Neural cell (in vitro differentiated cells): ENCODE data around the gene CDH20. TPM values are rescaled to one million over a fixed set of nuclear protein-coding genes. Genes with fewer than 3 reads are reported as not detected.

Experiments
- H2AFZ ChIP-seq: fragments of 200-600, 300-800 bp; sonication (generic), shearing (Covaris generic); 2 replicates; pipeline ENCODE4 v1.6.0; 2014; ENCODE audit warnings: low read depth, mild to moderate bottlenecking, antibody characterized with exemption, low read length, moderate library complexity
- H3F3A ChIP-seq: fragments of 200-600 bp; shearing (Covaris generic); 2 replicates; pipeline ENCODE4 v1.6.1; 2016; ENCODE audit warnings: mild to moderate bottlenecking, moderate library complexity, mixed read lengths, antibody characterized with exemption, low read length; ENCODE audit not compliant: insufficient read depth, poor library complexity, severe bottlenecking
- H3K27ac ChIP-seq: fragments of 200-600, 300-800 bp; sonication (generic), shearing (Covaris generic); 2 replicates; pipeline ENCODE4 v1.5.1; 2014; ENCODE audit warnings: mild to moderate bottlenecking, low read length, moderate library complexity
- H3K27me3 ChIP-seq: fragments of 300-800, 200-600 bp; sonication (generic), shearing (Covaris generic); 2 replicates; pipeline ENCODE4 v1.6.0; 2014; ENCODE audit warnings: mild to moderate bottlenecking, low read depth, low read length, moderate library complexity; ENCODE audit not compliant: insufficient read depth
- H3K36me3 ChIP-seq: fragments of 300-800, 200-600 bp; sonication (generic), shearing (Covaris generic); 2 replicates; pipeline ENCODE4 v1.5.1; 2014; ENCODE audit warnings: mild to moderate bottlenecking, antibody characterized with exemption, low read length, moderate library complexity; ENCODE audit not compliant: insufficient read depth
- H3K4me2 ChIP-seq: fragments of 300-800, 200-600 bp; sonication (generic), shearing (Covaris generic); 2 replicates; pipeline ENCODE4 v1.6.0; 2014; ENCODE audit warnings: mild to moderate bottlenecking, low read length
- H3K4me3 ChIP-seq: fragments of 300-800, 200-600 bp; sonication (generic), shearing (Covaris generic); 2 replicates; pipeline ENCODE4 v1.5.1; 2014; ENCODE audit warnings: mild to moderate bottlenecking, low read length, moderate library complexity
- H3K79me2 ChIP-seq: fragments of 200-600 bp; shearing (Covaris generic); replicated peaks from 2 replicates; pipeline ENCODE4 v1.6.0; 2014; ENCODE audit warnings: mild to moderate bottlenecking, low read length, moderate library complexity; ENCODE audit not compliant: insufficient read depth
- H3K9ac ChIP-seq: fragments of 300-800, 200-600 bp; sonication (generic), shearing (Covaris generic); 2 replicates; pipeline ENCODE4 v1.6.1; 2016; ENCODE audit warnings: mild to moderate bottlenecking, low read length, mixed read lengths
- H3K9me2 ChIP-seq: fragments of 200-600 bp; shearing (Covaris generic); 2 replicates; pipeline ENCODE4 v1.6.1; 2016; ENCODE audit warnings: mild to moderate bottlenecking, low read length, mixed read lengths; ENCODE audit not compliant: insufficient read depth
- H3K9me3 ChIP-seq: fragments of 200-600, 300-800 bp; sonication (generic), shearing (Covaris generic); 2 replicates; pipeline ENCODE4 v1.6.1; 2016; ENCODE audit warnings: mild to moderate bottlenecking, mixed run types, low read length, moderate library complexity, mixed read lengths
- H4K20me1 ChIP-seq: fragments of 200-600 bp; shearing (Covaris generic); 2 replicates; pipeline ENCODE4 v1.6.1; 2016; ENCODE audit warnings: mild to moderate bottlenecking, mixed run types; ENCODE audit not compliant: insufficient read depth
- EP300 ChIP-seq: fragments of 450-650 bp; conservative IDR thresholded peaks from 2 replicates; pipeline ENCODE4 v1.6.1; 2014; ENCODE audit warnings: antibody characterized with exemption, mild to moderate bottlenecking, moderate library complexity; ENCODE audit not compliant: poor library complexity, severe bottlenecking
- EZH2 ChIP-seq: fragments of 200-600, 300-800 bp; shearing (Covaris generic), sonication (generic); IDR thresholded peaks from 2 replicates; pipeline ENCODE4 v1.6.1; 2014; ENCODE audit warnings: antibody characterized with exemption, low read length, borderline replicate concordance, mild to moderate bottlenecking; ENCODE audit not compliant: insufficient read depth, poor library complexity, severe bottlenecking
- MXI1 ChIP-seq: fragments of 450-650 bp; conservative IDR thresholded peaks from 2 replicates; pipeline ENCODE4 v1.6.1; 2014; ENCODE audit warnings: antibody characterized with exemption, mild to moderate bottlenecking; ENCODE audit not compliant: poor library complexity, severe bottlenecking
- POLR2AphosphoS5 ChIP-seq: IDR thresholded peaks from 2 replicates; pipeline ENCODE4 v1.6.1; 2012
- RAD21 ChIP-seq: fragments of 450-650 bp; conservative IDR thresholded peaks from 2 replicates; pipeline ENCODE4 v1.6.1; 2014; ENCODE audit warnings: antibody characterized with exemption, mild to moderate bottlenecking, moderate library complexity
- SMC3 ChIP-seq: fragments of 450-650 bp; conservative IDR thresholded peaks from 2 replicates; pipeline ENCODE4 v1.6.1; 2014; ENCODE audit warnings: antibody characterized with exemption, mild to moderate bottlenecking, moderate library complexity; ENCODE audit not compliant: poor library complexity
- TAF1 ChIP-seq: IDR thresholded peaks from 2 replicates; pipeline ENCODE4 v1.6.1; 2012; ENCODE audit warnings: low read depth
- polyA plus RNA-seq: library from polyadenylated mRNA; depleted of rRNA; stranded (reverse); fragments of >200 nt; gene quantifications from 2 replicates; pipeline ENCODE4 v1.2.3, GENCODE V29; 2014
- TF ChIP-seq, protein P1 (sequence below): fragments of 450-650 bp; IDR thresholded peaks from 2 replicates; pipeline ENCODE4 v1.5.1; 2014; ENCODE audit warnings: antibody characterized with exemption, mild to moderate bottlenecking, moderate library complexity; ENCODE audit not compliant: poor library complexity, severe bottlenecking
- TF ChIP-seq, protein P2 (sequence below): IDR thresholded peaks from 2 replicates; pipeline ENCODE4 v1.6.1; 2012; ENCODE audit warnings: borderline replicate concordance

The CDH20 gene
- polyA plus RNA-seq, 1 donor from 2014 or later, result 1.7 TPM

DNA sequence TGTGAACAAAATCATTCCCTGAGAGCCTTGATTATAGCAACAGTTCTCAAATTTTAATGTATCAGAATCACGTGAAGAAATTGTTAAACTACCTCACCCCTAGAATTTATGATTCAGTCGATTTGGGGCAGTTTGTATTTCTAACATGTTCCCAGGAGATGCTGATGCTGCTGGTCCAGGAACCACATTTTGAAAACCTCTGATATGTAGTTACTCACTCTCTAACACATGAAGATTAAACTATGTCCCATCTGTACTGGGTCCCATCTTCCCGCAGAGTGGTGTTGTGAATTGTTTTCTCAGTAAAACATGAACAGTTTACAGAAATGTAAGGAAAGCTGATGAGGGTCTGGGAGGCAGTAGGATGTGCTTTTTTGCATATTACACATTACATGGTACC, 223.1 kb downstream of the CDH20 start:
- H2AFZ ChIP-seq, result no peak overlapping the region
- no peaks in the 10 kb centered on the region for H3K9me2 ChIP-seq
- no peaks in the 10 kb centered on the region for H3K9me3 ChIP-seq
- H3K36me3 ChIP-seq, result no peaks in the 10 kb centered on the region
- H3K27ac ChIP-seq, result no peak overlapping the region
- H3K79me2 ChIP-seq, result no peaks in the 10 kb centered on the region
- no peak overlapping the region for H3K9ac ChIP-seq
- TF ChIP-seq MXI1 (no peak), RAD21 (no peak), POLR2AphosphoS5 (no peak), TAF1 (no peak), SMC3 (no peak), EZH2 (no peak), EP300 (no peak)
- TF ChIP-seq, protein P1, sequence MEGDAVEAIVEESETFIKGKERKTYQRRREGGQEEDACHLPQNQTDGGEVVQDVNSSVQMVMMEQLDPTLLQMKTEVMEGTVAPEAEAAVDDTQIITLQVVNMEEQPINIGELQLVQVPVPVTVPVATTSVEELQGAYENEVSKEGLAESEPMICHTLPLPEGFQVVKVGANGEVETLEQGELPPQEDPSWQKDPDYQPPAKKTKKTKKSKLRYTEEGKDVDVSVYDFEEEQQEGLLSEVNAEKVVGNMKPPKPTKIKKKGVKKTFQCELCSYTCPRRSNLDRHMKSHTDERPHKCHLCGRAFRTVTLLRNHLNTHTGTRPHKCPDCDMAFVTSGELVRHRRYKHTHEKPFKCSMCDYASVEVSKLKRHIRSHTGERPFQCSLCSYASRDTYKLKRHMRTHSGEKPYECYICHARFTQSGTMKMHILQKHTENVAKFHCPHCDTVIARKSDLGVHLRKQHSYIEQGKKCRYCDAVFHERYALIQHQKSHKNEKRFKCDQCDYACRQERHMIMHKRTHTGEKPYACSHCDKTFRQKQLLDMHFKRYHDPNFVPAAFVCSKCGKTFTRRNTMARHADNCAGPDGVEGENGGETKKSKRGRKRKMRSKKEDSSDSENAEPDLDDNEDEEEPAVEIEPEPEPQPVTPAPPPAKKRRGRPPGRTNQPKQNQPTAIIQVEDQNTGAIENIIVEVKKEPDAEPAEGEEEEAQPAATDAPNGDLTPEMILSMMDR, result no peak
- TF ChIP-seq, protein P2, sequence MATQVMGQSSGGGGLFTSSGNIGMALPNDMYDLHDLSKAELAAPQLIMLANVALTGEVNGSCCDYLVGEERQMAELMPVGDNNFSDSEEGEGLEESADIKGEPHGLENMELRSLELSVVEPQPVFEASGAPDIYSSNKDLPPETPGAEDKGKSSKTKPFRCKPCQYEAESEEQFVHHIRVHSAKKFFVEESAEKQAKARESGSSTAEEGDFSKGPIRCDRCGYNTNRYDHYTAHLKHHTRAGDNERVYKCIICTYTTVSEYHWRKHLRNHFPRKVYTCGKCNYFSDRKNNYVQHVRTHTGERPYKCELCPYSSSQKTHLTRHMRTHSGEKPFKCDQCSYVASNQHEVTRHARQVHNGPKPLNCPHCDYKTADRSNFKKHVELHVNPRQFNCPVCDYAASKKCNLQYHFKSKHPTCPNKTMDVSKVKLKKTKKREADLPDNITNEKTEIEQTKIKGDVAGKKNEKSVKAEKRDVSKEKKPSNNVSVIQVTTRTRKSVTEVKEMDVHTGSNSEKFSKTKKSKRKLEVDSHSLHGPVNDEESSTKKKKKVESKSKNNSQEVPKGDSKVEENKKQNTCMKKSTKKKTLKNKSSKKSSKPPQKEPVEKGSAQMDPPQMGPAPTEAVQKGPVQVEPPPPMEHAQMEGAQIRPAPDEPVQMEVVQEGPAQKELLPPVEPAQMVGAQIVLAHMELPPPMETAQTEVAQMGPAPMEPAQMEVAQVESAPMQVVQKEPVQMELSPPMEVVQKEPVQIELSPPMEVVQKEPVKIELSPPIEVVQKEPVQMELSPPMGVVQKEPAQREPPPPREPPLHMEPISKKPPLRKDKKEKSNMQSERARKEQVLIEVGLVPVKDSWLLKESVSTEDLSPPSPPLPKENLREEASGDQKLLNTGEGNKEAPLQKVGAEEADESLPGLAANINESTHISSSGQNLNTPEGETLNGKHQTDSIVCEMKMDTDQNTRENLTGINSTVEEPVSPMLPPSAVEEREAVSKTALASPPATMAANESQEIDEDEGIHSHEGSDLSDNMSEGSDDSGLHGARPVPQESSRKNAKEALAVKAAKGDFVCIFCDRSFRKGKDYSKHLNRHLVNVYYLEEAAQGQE, result no peak
- H3F3A ChIP-seq, result no peaks in the 10 kb centered on the region
- H3K4me3 ChIP-seq, result no peak overlapping the region
- no peaks in the 10 kb centered on the region for H3K27me3 ChIP-seq
- H4K20me1 ChIP-seq, result no peaks in the 10 kb centered on the region
- H3K4me2 ChIP-seq, result no peak overlapping the region

DNA sequence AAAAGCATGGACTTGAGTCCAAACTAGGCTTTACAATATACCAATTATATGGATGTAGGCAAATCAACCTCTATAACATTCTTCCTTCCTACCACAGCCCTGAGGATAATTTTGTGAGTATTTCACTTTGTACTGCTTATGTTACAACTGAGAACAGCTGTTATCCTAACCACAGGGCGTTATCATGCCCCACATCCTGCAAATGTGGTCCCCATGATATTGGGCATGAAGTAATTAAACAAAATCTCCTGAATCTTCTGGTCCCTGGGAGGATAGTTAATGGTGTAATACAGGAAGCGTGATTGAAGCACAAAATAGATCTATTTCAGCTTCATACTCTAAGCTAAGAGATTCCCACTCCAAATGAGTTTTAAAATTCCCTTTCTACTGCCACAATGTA, 223.6 kb downstream of the CDH20 start:
- no peak overlapping the region for H3K4me2 ChIP-seq
- no peaks in the 10 kb centered on the region for H3K36me3 ChIP-seq
- TF ChIP-seq SMC3 (no peak), EP300 (no peak), RAD21 (no peak)
- TF ChIP-seq, protein P2, result peak; percentile 27
- no peaks in the 10 kb centered on the region for H3K9me2 ChIP-seq
- no peaks in the 10 kb centered on the region for H4K20me1 ChIP-seq
- H3K9ac ChIP-seq, result no peak overlapping the region
- no peaks in the 10 kb centered on the region for H3K27me3 ChIP-seq
- H3K9me3 ChIP-seq, result no peaks in the 10 kb centered on the region
- H3K79me2 ChIP-seq, result no peaks in the 10 kb centered on the region
- H3K27ac ChIP-seq, result no peak overlapping the region
- no peaks in the 10 kb centered on the region for H3F3A ChIP-seq
- H3K4me3 ChIP-seq, result no peak overlapping the region
- no peak overlapping the region for H2AFZ ChIP-seq
